Keratinocyte (primary cell): Measurements from ENCODE around the gene UGT1A1. TPM values are rescaled to one million over a fixed set of nuclear protein-coding genes. Genes with fewer than 3 reads are reported as not detected.

ENCODE experiments used
- DNase-seq: peaks from one replicate; pipeline ENCODE4 v3.0.0-alpha.2; 2011; ENCODE audit warnings: low read depth, missing footprints, low spot score
- FAIRE-seq: peaks from 2 replicates; lab custom pipeline; 2011; peaks lifted over from hg19 to GRCh38; lab: Jason Lieb, UNC
- H2AFZ ChIP-seq: 2 replicates; pipeline ENCODE4 v1.6.0; 2012; ENCODE audit warnings: low read length, control low read depth, inconsistent platforms; ENCODE audit not compliant: control insufficient read depth
- H3K27ac ChIP-seq: 2 replicates; pipeline ENCODE4 v1.5.1; 2011; ENCODE audit warnings: low read length; ENCODE audit not compliant: control insufficient read depth, insufficient read depth
- H3K27me3 ChIP-seq: 3 replicates; pipeline ENCODE4 v1.6.0; 2011; ENCODE audit warnings: low read length; ENCODE audit not compliant: control insufficient read depth, insufficient read depth; ENCODE audit errors: extremely low read depth
- H3K36me3 ChIP-seq, 2 experiments: 2 replicates in 1 of 2; 3 replicates in 1 of 2; pipeline ENCODE4 v1.5.1; 2011; ENCODE audit warnings: low read length in 2 of 2, mild to moderate bottlenecking in 1 of 2; ENCODE audit not compliant: control insufficient read depth in 2 of 2, insufficient read depth in 2 of 2; ENCODE audit errors: extremely low read depth in 1 of 2
- H3K4me1 ChIP-seq: 3 replicates; pipeline ENCODE4 v1.5.1; 2011; ENCODE audit warnings: low read length; ENCODE audit not compliant: control insufficient read depth, insufficient read depth; ENCODE audit errors: extremely low read depth
- H3K4me2 ChIP-seq: 3 replicates; pipeline ENCODE4 v1.6.0; 2011; ENCODE audit warnings: low read depth, low read length; ENCODE audit not compliant: control insufficient read depth, insufficient read depth; ENCODE audit errors: extremely low read depth
- H3K4me3 ChIP-seq, 3 experiments: fragments of 200-600 bp in 1 of 3; sonication (generic) in 1 of 3; 2 replicates in 2 of 3; 3 replicates in 1 of 3; pipeline ENCODE4 v1.5.1; 2011 to 2016; ENCODE audit warnings: low read length in 3 of 3, mild to moderate bottlenecking in 3 of 3, control low read depth in 2 of 3, inconsistent platforms in 1 of 3, low read depth in 1 of 3, mixed read lengths in 1 of 3, mixed run types in 1 of 3, moderate library complexity in 1 of 3; ENCODE audit not compliant: control insufficient read depth in 2 of 3, insufficient read depth in 2 of 3; ENCODE audit errors: extremely low read depth in 1 of 3
- H3K79me2 ChIP-seq: 2 replicates; pipeline ENCODE4 v1.6.0; 2012; ENCODE audit warnings: low read length; ENCODE audit not compliant: control insufficient read depth, insufficient read depth
- H3K9ac ChIP-seq: 3 replicates; pipeline ENCODE4 v1.6.0; 2011; ENCODE audit warnings: low read length; ENCODE audit not compliant: control insufficient read depth, insufficient read depth; ENCODE audit errors: extremely low read depth
- H3K9me1 ChIP-seq: 3 replicates; pipeline ENCODE4 v1.6.0; 2011; ENCODE audit warnings: low read length; ENCODE audit not compliant: control insufficient read depth, insufficient read depth; ENCODE audit errors: extremely low read depth
- H3K9me3 ChIP-seq: 2 replicates; pipeline ENCODE4 v1.5.1; 2012; ENCODE audit warnings: low read depth, low read length; ENCODE audit not compliant: control insufficient read depth
- H4K20me1 ChIP-seq: 3 replicates; pipeline ENCODE4 v1.6.0; 2011; ENCODE audit warnings: low read length; ENCODE audit not compliant: control insufficient read depth, insufficient read depth; ENCODE audit errors: extremely low read depth
- EZH2 ChIP-seq: IDR thresholded peaks from one replicate; pipeline ENCODE4 v1.6.1; 2012; ENCODE audit warnings: inconsistent platforms, mild to moderate bottlenecking, low read length, moderate library complexity
- dilution Hi-C: fragments of 300-500 bp; cut with MboI; formaldehyde crosslinking; loops from one replicate; pipeline ENCODE4 v1.7.0; 2020; ENCODE audit warnings: low sequenced_read_pairs; ENCODE audit not compliant: extremely low pct_ligation_motif_present
- polyA plus RNA-seq, 5 experiments: library from polyadenylated mRNA; depleted of rRNA in 3 of 5; stranded (reverse) in 3 of 5; stranded (forward) in 1 of 5; unstranded in 1 of 5; fragments of >200 nt; gene quantifications; 1 replicate in 1 of 5; 2 replicates in 3 of 5; 3 replicates in 1 of 5; pipeline versions ENCODE4 v1.2.1 to v1.2.3, GENCODE V29; 2011 to 2012; ENCODE audit warnings: missing spikeins in 2 of 5, low read depth in 1 of 5, low replicate concordance in 1 of 5
- TF ChIP-seq, protein P1 (sequence below), 3 experiments: IDR thresholded peaks in 1 of 3; conservative IDR thresholded peaks in 1 of 3; optimal IDR thresholded peaks in 1 of 3; 2 replicates in 2 of 3; 3 replicates in 1 of 3; pipeline versions ENCODE3 to v1.5.1; 2011; ENCODE audit warnings: low read length in 3 of 3, mild to moderate bottlenecking in 3 of 3, moderate library complexity in 2 of 3, control low read depth in 1 of 3, inconsistent platforms in 1 of 3; ENCODE audit not compliant: insufficient read depth in 2 of 3; ENCODE audit errors: extremely low read depth in 1 of 3

Gene UGT1A1
- polyA plus RNA-seq, 1 donor (not counting 4 experiments of a cell fraction or from before 2014, with no cell fraction given) = 2.7 TPM

DNA sequence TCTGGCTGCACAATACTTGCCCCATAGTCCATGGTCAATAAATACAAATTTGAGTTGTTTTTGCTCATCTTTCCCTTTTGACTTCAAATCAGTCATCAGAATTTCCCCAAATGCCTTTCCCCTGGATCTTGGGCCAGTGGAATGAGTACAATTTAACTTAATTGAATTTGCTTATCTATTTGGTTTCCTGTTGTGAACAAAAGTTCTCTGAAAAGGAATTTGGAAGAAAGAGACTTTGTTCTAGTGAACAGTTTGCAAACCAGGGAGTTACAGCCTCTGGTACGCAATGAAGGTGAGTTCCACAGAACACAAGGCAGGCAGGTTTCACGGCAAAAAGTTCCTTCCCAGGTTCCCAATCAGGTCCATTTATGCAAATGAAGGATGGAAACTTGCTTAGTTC is 1.2 kb upstream of the UGT1A1 start:
- Histone ChIP-seq H3K27ac (no peak overlapping the region), H3K4me3 (no peak overlapping the region), H3K36me3 (peaks cover 2 to 3% of the 10 kb centered on the region in 2 experiments), H2AFZ (no peak overlapping the region), H3K9me1 (no peaks in the 10 kb centered on the region), H3K27me3 (no peaks in the 10 kb centered on the region), H3K79me2 (peaks cover 5% of the 10 kb centered on the region), H4K20me1 (no peaks in the 10 kb centered on the region), H3K4me2 (no peak overlapping the region), H3K9ac (no peak overlapping the region), H3K9me3 (no peaks in the 10 kb centered on the region), H3K4me1 (peaks cover 24% of the 10 kb centered on the region)
- no peak for DNase-seq
- TF ChIP-seq, protein P1, sequence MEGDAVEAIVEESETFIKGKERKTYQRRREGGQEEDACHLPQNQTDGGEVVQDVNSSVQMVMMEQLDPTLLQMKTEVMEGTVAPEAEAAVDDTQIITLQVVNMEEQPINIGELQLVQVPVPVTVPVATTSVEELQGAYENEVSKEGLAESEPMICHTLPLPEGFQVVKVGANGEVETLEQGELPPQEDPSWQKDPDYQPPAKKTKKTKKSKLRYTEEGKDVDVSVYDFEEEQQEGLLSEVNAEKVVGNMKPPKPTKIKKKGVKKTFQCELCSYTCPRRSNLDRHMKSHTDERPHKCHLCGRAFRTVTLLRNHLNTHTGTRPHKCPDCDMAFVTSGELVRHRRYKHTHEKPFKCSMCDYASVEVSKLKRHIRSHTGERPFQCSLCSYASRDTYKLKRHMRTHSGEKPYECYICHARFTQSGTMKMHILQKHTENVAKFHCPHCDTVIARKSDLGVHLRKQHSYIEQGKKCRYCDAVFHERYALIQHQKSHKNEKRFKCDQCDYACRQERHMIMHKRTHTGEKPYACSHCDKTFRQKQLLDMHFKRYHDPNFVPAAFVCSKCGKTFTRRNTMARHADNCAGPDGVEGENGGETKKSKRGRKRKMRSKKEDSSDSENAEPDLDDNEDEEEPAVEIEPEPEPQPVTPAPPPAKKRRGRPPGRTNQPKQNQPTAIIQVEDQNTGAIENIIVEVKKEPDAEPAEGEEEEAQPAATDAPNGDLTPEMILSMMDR (optimal IDR thresholded peaks at IDR 0.05 in 1 of 3, IDR thresholded peaks at IDR 0.05 in 1 of 3, conservative IDR thresholded peaks at IDR 0.05 in 1 of 3; ENCODE audit: extremely low read depth in 1 of 3, insufficient read depth in 2 of 3, low read length in 3 of 3) = no peak
- TF ChIP-seq EZH2 = no peak
- no peak for FAIRE-seq
- dilution Hi-C loops = no loop called here

DNA sequence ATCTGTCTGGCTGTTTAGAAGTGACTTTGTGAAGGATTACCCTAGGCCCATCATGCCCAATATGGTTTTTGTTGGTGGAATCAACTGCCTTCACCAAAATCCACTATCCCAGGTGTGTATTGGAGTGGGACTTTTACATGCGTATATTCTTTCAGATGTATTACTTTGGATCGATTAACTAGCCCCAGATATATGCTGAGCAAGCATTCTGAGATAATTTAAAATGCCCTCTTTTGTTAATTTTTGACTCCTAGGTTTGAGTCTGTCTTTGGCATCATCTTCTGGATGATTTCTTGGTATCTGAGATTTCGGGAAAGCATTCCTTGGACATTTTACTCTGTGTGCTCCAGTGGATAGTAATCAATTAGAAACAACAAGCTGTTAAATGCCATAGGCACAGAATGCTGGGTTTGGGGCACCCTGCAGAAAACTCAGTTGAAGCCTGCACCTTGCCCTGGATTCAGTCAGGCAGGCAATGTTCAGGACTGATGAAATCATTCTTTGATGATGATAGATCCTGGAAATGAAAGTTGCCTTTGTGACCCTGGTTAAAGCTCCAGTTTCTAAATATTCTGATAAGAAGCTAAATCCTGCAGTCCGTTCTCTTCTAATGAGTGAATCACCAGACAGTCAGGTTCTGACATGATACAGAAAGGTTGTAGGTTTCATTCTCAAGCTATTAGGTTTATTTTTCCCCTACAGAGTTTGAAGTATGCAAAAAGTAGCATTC is 1.1 kb downstream of the UGT1A1 start:
- Histone ChIP-seq H3K9ac (no peak overlapping the region), H2AFZ (no peak overlapping the region), H3K27me3 (no peaks in the 10 kb centered on the region), H3K4me3 (peak overlapping the region in 1 of 3 experiments; percentile 40), H3K9me3 (no peaks in the 10 kb centered on the region), H3K4me1 (peaks cover 34% of the 10 kb centered on the region), H3K79me2 (peaks cover 9% of the 10 kb centered on the region), H3K9me1 (no peaks in the 10 kb centered on the region), H4K20me1 (no peaks in the 10 kb centered on the region), H3K4me2 (peak overlapping the region; percentile 80), H3K27ac (peak overlapping the region; percentile 16), H3K36me3 (no peaks in the 10 kb centered on the region)
- TF ChIP-seq, protein P1 (optimal IDR thresholded peaks at IDR 0.05 in 1 of 3, IDR thresholded peaks at IDR 0.05 in 1 of 3, conservative IDR thresholded peaks at IDR 0.05 in 1 of 3; ENCODE audit: extremely low read depth in 1 of 3, insufficient read depth in 2 of 3, low read length in 3 of 3) = no peak
- no peak for TF ChIP-seq EZH2
- FAIRE-seq = peak; percentile 90
- dilution Hi-C loops = no loop called here
- peak; percentile 28 for DNase-seq
